ENCODE results near the gene RNF7.
"Not testable (repeated sequence)": the region's sequence is repeated elsewhere in the genome, so short reads cannot be mapped to it uniquely, and the experiment has no call there.

RNF7 gene

GRCh38 chr3:141762552-141762951 lies 24.5 kb downstream of the RNF7 start:
- not testable (repeated sequence) for ATAC-seq, H3K27ac Mint-ChIP-seq, H3K4me3 Mint-ChIP-seq, H3K4me1 Mint-ChIP-seq, H3K27me3 Mint-ChIP-seq, DNase-seq, H3K9me3 Mint-ChIP-seq

GRCh38 chr3:141763088-141763750 lies 25.1 kb downstream of the RNF7 start, which contains the start of gene GRK7:
Gene GRK7, plus strand, starts transcription at chr3:141763408. Its CDS starts 14,877 bp downstream, at chr3:141778285.
- Mint-ChIP-seq H3K4me3 (no peak within 1 kb of the TSS), H3K27me3 (no peaks in the 10 kb centered on the region), H3K9me3 (no peaks in the 10 kb centered on the region), H3K27ac (no peak within 1 kb of the TSS), H3K4me1 (no peaks in the 10 kb centered on the region)
- DNase-seq (no peak), ATAC-seq (no peak)

GRCh38 chr3:141764045-141764444 lies 25.9 kb downstream of the RNF7 start:
- no peaks in the 10 kb centered on the region for H3K9me3 Mint-ChIP-seq
- no peaks in the 10 kb centered on the region for H3K4me1 Mint-ChIP-seq

GRCh38 chr3:141764465-141764864 lies 26.4 kb downstream of the RNF7 start:
- DNase-seq (no peak), ATAC-seq (no peak)
- no peaks in the 10 kb centered on the region for H3K27me3 Mint-ChIP-seq
- H3K9me3 Mint-ChIP-seq: no peaks in the 10 kb centered on the region
- H3K4me3 Mint-ChIP-seq: no peak overlapping the region
- no peak overlapping the region for H3K27ac Mint-ChIP-seq
- H3K4me1 Mint-ChIP-seq: no peaks in the 10 kb centered on the region

More at GRCh38 chr3:141764045-141764444, 25.9 kb downstream of the RNF7 start:
- H3K27ac Mint-ChIP-seq: no peak overlapping the region
- no peaks in the 10 kb centered on the region for H3K27me3 Mint-ChIP-seq
- ATAC-seq (no peak), DNase-seq (no peak)
- no peak overlapping the region for H3K4me3 Mint-ChIP-seq

- no peak overlapping the region for H3K4me3 Mint-ChIP-seq
- no peak for DNase-seq
- H3K27ac Mint-ChIP-seq: no peak overlapping the region
- no peaks in the 10 kb centered on the region for H3K27me3 Mint-ChIP-seq
- no peak for ATAC-seq
- H3K4me1 Mint-ChIP-seq: no peaks in the 10 kb centered on the region
- no peaks in the 10 kb centered on the region for H3K9me3 Mint-ChIP-seq
Observed at GRCh38 chr3:141764986-141765385, 26.9 kb downstream of the RNF7 start.

- H3K27me3 Mint-ChIP-seq: no peaks in the 10 kb centered on the region
- DNase-seq (no peak), ATAC-seq (peak; percentile 49)
- no peaks in the 10 kb centered on the region for H3K4me1 Mint-ChIP-seq
- H3K9me3 Mint-ChIP-seq: no peaks in the 10 kb centered on the region
- peak overlapping the region in 1 of 2 donors; percentile 78 for H3K27ac Mint-ChIP-seq
- no peak overlapping the region for H3K4me3 Mint-ChIP-seq
Observed at GRCh38 chr3:141767066-141767465, 29.0 kb downstream of the RNF7 start.

GRCh38 chr3:141769221-141769894 lies 31.3 kb downstream of the RNF7 start:
- H3K27ac Mint-ChIP-seq: no peak overlapping the region
- H3K9me3 Mint-ChIP-seq: no peaks in the 10 kb centered on the region
- no peaks in the 10 kb centered on the region for H3K27me3 Mint-ChIP-seq
- H3K4me3 Mint-ChIP-seq: no peak overlapping the region
- H3K4me1 Mint-ChIP-seq: no peaks in the 10 kb centered on the region
- DNase-seq (no peak), ATAC-seq (no peak)

GRCh38 chr3:141773676-141774075 lies 35.6 kb downstream of the RNF7 start:
- Mint-ChIP-seq H3K4me1 (no peaks in the 10 kb centered on the region), H3K27me3 (no peaks in the 10 kb centered on the region), H3K4me3 (no peak overlapping the region), H3K27ac (no peak overlapping the region), H3K9me3 (no peaks in the 10 kb centered on the region)
- ATAC-seq (no peak), DNase-seq (no peak)

- Mint-ChIP-seq H3K9me3 (no peaks in the 10 kb centered on the region), H3K4me1 (no peaks in the 10 kb centered on the region), H3K27me3 (no peaks in the 10 kb centered on the region), H3K4me3 (no peak overlapping the region), H3K27ac (no peak overlapping the region)
- ATAC-seq (no peak), DNase-seq (no peak)
Observed at GRCh38 chr3:141776376-141776775, 38.3 kb downstream of the RNF7 start.

- Mint-ChIP-seq H3K27me3 (no peaks in the 10 kb centered on the region), H3K4me1 (no peaks in the 10 kb centered on the region), H3K27ac (no peak overlapping the region), H3K9me3 (no peaks in the 10 kb centered on the region), H3K4me3 (no peak overlapping the region)
- ATAC-seq (no peak), DNase-seq (no peak)
Observed at GRCh38 chr3:141776885-141777284, 38.8 kb downstream of the RNF7 start.

GRCh38 chr3:141777957-141778813 lies 40.1 kb downstream of the RNF7 start:
- no peak overlapping the region for H3K4me3 Mint-ChIP-seq
- H3K4me1 Mint-ChIP-seq: no peaks in the 10 kb centered on the region
- no peaks in the 10 kb centered on the region for H3K9me3 Mint-ChIP-seq
- ATAC-seq: no peak
- H3K27ac Mint-ChIP-seq: no peak overlapping the region
- no peaks in the 10 kb centered on the region for H3K27me3 Mint-ChIP-seq
- no peak for DNase-seq

- Mint-ChIP-seq H3K4me1 (no peaks in the 10 kb centered on the region), H3K27me3 (no peaks in the 10 kb centered on the region), H3K9me3 (no peaks in the 10 kb centered on the region), H3K27ac (no peak overlapping the region), H3K4me3 (no peak overlapping the region)
- DNase-seq: no peak
- no peak for ATAC-seq
Observed at GRCh38 chr3:141779667-141780066, 41.6 kb downstream of the RNF7 start.

GRCh38 chr3:141782386-141782932 lies 44.4 kb downstream of the RNF7 start:
- no peak overlapping the region for H3K4me3 Mint-ChIP-seq
- no peaks in the 10 kb centered on the region for H3K9me3 Mint-ChIP-seq
- ATAC-seq (no peak), DNase-seq (no peak)
- H3K27ac Mint-ChIP-seq: no peak overlapping the region
- no peaks in the 10 kb centered on the region for H3K4me1 Mint-ChIP-seq
- no peaks in the 10 kb centered on the region for H3K27me3 Mint-ChIP-seq

- DNase-seq (no peak), ATAC-seq (no peak)
- Mint-ChIP-seq H3K4me3 (no peak overlapping the region), H3K27ac (no peak overlapping the region), H3K27me3 (no peaks in the 10 kb centered on the region), H3K9me3 (no peaks in the 10 kb centered on the region), H3K4me1 (peaks cover 7% of the 10 kb centered on the region)
Observed at GRCh38 chr3:141783632-141784031, 45.5 kb downstream of the RNF7 start.

- Mint-ChIP-seq H3K9me3 (no peaks in the 10 kb centered on the region), H3K4me3 (no peak overlapping the region), H3K4me1 (peaks cover 7% of the 10 kb centered on the region), H3K27ac (no peak overlapping the region), H3K27me3 (no peaks in the 10 kb centered on the region)
- ATAC-seq: no peak
- DNase-seq: no peak
Observed at GRCh38 chr3:141784096-141784495, 46.0 kb downstream of the RNF7 start.

GRCh38 chr3:141784531-141784930 lies 46.4 kb downstream of the RNF7 start:
- H3K9me3 Mint-ChIP-seq: no peaks in the 10 kb centered on the region
- no peaks in the 10 kb centered on the region for H3K27me3 Mint-ChIP-seq
- ATAC-seq: no peak
- no peak for DNase-seq
- H3K4me1 Mint-ChIP-seq: peaks cover 7% of the 10 kb centered on the region
- H3K4me3 Mint-ChIP-seq: no peak overlapping the region
- H3K27ac Mint-ChIP-seq: no peak overlapping the region
